Forelimb muscle (tissue), 1 donor: Measurements from ENCODE around the gene CTBP2. TPM values are rescaled to one million over a fixed set of nuclear protein-coding genes. Genes with fewer than 3 reads are reported as not detected.
"Not testable (repeated sequence)": the region's sequence is repeated elsewhere in the genome, so short reads cannot be mapped to it uniquely, and the experiment has no call there.

ENCODE experiments used
- DNase-seq: peaks from one replicate; pipeline ENCODE4 v3.0.0-alpha.2; 2013; ENCODE audit warnings: low read depth
- polyA plus RNA-seq: library from polyadenylated mRNA; unstranded; fragments of 120-200 nt; gene quantifications from one replicate; pipeline ENCODE4 v1.2.1, GENCODE V29; 2013; ENCODE audit not compliant: insufficient read length

The CTBP2 gene
- polyA plus RNA-seq, 1 donor, result 34.1 TPM

- DNase-seq, result no peak
Measured at GRCh38 chr10:125158601-125159485, 1.5 kb downstream of the CTBP2 start.

GRCh38 chr10:125158275-125158600, 2.1 kb downstream of the CTBP2 start:
- DNase-seq, result no peak

- no peak for DNase-seq
Measured at GRCh38 chr10:125157505-125157904, 2.9 kb downstream of the CTBP2 start.

GRCh38 chr10:125156739-125157480, 3.5 kb downstream of the CTBP2 start:
- DNase-seq, result no peak

GRCh38 chr10:125156196-125156595, 4.2 kb downstream of the CTBP2 start:
- DNase-seq, result no peak

- DNase-seq, result no peak
Measured at GRCh38 chr10:125155101-125155500, 5.3 kb downstream of the CTBP2 start.

- DNase-seq, result no peak
Measured at GRCh38 chr10:125154529-125154928, 5.8 kb downstream of the CTBP2 start.

- no peak for DNase-seq
Measured at GRCh38 chr10:125153703-125154490, 6.5 kb downstream of the CTBP2 start.

- DNase-seq, result no peak
Measured at GRCh38 chr10:125152450-125153368, 7.7 kb downstream of the CTBP2 start.

- no peak for DNase-seq
Measured at GRCh38 chr10:125151553-125152449, 8.6 kb downstream of the CTBP2 start.

- no peak for DNase-seq
Measured at GRCh38 chr10:125151170-125151552, 9.2 kb downstream of the CTBP2 start.

GRCh38 chr10:125150376-125151083, 9.8 kb downstream of the CTBP2 start:
- not testable (repeated sequence) for DNase-seq

- DNase-seq, result no peak
Measured at GRCh38 chr10:125149680-125150047, 10.7 kb downstream of the CTBP2 start.

- DNase-seq, result no peak
Measured at GRCh38 chr10:125149036-125149679, 11.2 kb downstream of the CTBP2 start.

- no peak for DNase-seq
Measured at GRCh38 chr10:125148528-125148927, 11.8 kb downstream of the CTBP2 start.

- DNase-seq, result no peak
Measured at GRCh38 chr10:125147971-125148439, 12.4 kb downstream of the CTBP2 start.

GRCh38 chr10:125146791-125147579, 13.4 kb downstream of the CTBP2 start:
- no peak for DNase-seq

- no peak for DNase-seq
Measured at GRCh38 chr10:125145636-125146035, 14.7 kb downstream of the CTBP2 start.
